GM18519 (cell line): ENCODE measurements around the gene TRPM3.
"Not testable (repeated sequence)": the region's sequence is repeated elsewhere in the genome, so short reads cannot be mapped to it uniquely, and the experiment has no call there.

Experiments used
- ATAC-seq: cut with Tn5 transposase; IDR thresholded peaks from one replicate; pipeline ENCODE4 v1.9.1; 2021; ENCODE audit warnings: mild to moderate bottlenecking, moderate library complexity; ENCODE audit not compliant: unreplicated experiment, low FRiP score

Gene TRPM3

DNA sequence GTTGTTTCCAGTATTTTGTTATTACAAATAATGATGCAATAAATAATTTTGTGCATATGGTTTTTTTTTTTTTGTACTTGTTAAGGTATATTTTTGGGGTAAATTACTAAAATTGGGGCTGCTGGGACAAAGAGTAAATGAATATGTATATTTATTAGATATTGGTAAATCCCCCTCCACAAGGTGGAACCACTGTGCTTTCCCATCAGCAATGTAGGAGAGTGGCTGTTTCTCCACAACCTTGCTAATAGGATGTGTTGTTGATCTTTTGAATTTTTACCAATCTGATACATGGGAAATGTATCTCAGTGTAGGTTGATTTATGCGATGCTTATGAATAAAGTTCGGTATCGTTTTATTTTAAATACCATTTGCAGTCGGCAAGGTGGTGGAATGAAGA lies 118.1 kb downstream of the TRPM3 start:
- no peak for ATAC-seq

DNA sequence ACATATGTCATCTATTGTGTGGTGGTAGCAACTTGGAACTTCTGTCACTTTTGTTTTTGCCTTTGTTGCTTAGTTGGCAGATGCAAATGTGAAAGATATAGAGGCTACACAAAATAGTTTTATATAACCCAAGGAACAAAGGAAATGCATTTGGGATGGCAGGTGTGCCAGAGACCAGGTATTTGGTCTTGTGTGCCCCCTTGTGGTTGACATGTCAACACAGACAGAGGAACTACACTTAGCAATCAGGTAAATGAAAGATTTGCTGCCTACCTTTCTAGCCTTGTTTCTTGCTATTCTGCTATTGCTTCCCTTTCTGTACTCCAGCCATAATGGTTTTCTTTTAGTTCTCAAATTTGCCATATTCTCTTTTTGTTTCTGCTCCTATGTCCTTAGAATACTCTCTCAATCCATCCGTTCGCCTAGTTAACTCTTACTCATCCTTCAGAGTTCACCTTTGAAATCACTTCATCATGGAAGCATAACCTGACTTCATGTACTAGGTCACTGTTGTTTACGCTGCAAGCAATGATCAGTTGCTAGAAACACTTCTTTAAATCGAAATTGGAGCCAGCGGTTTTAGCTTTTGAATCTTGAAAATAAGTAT lies 119.5 kb downstream of the TRPM3 start:
- ATAC-seq: no peak

DNA sequence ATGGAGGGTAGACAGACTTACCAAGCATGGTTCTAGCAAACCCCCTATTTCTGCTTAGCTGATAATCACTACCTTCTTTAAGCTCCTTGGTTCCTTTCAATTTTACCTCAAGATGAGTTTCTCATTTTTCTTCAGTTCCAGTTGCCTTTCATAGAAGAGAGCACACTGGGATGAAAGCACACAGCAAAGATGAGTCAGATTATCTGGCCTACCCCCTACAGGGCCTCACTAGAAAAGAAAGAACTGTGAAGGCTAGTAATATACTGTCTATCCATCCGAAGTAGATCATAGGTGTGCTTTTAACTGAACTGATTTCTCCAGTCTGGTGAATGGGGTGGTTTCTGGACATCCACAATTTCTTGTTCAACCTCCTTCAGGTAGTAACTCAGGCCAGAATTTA lies 122.5 kb downstream of the TRPM3 start:
- ATAC-seq: no peak

DNA sequence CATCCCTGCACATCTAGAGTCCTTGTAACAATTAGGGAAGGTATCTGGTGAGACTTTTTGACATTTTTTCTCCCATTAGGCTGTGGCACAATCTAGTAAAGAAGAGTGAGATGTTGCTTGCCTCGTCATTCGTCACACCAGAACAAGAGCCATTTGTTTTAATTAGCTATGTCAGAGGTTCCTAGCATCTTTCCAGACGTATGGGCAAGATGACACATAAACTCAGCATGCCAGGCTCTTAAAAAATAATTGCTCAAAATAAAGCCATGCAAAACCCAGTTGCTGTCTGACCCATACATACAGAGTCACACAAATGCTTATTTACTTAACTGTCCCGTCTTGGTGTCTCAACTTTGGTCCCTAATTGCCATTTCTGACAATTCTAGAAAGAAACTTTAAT lies 125.9 kb downstream of the TRPM3 start:
- ATAC-seq: no peak

DNA sequence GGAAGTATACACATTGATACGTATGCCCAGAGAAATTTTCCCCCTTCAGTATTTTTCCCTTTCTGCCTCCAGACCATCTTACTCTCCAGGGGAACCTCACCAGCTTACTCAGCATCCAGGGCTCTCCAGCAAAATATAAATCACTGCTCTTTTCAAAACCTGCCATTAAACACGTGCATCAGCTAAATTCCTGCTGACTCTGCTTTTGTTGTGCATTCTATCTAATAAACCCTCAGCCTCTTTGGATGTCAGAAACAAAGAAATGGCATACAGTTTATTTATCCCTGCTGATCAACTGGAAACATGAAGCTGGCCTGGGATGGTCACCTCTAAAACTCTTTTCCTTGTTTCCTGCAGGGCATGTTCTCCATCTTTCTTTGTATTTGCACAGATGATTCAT lies 126.8 kb downstream of the TRPM3 start:
- ATAC-seq: no peak

DNA sequence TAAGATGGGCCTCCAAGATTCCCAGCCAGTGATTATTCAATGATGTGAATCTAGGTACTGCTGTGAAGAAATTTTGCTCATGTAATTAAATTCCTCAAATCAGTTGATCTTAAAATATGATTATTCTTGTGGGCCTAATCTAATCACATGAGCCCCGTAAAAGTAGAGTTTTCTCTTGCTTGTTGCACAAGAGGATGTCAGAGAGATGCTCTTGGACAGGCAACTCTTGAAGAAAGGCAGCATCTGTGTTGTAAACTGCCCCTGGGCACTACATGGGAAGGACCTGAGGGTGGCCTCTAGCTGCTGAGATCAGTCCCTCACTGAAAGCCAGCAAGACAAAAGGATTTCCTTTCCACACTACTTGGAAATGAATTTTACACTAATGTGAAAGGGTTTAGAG lies 132.9 kb downstream of the TRPM3 start:
- ATAC-seq: no peak

DNA sequence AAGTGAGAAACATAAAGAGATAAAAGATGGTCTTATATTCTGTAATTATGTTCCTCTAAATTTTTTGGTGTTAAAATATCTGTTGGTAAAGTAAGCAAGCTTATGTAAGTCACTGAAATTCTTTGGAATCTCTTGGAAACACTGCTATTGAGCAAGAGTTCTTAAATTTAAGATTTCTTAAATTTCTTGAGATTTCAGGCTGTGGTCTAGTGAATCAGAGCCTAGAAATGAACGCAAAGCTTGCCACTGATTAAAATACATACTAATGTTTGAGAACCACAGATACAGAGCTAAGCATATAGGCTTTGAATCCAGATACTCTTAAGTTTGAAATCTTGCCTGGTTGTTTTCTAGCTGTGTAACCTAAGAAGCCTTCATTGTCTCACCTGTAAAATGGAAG lies 133.4 kb downstream of the TRPM3 start:
- no peak for ATAC-seq

DNA sequence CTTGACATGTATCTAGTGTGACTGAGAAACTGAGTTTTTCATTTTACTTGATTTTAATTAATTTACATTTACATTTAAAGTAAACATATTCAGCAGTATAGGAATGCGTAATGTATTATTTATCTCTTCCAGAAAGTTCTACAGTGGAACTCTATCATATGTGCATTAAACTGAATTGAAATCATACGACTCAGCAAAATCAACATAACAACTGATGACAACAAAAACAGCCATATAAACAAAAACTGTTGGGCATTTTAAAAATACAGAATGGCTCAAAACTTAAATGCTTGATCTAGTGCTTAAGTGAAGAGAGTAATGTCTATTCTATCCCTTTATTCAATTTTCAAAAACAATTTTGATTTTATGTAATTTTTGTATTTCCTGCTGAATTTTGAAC lies 134.4 kb downstream of the TRPM3 start:
- ATAC-seq: no peak

DNA sequence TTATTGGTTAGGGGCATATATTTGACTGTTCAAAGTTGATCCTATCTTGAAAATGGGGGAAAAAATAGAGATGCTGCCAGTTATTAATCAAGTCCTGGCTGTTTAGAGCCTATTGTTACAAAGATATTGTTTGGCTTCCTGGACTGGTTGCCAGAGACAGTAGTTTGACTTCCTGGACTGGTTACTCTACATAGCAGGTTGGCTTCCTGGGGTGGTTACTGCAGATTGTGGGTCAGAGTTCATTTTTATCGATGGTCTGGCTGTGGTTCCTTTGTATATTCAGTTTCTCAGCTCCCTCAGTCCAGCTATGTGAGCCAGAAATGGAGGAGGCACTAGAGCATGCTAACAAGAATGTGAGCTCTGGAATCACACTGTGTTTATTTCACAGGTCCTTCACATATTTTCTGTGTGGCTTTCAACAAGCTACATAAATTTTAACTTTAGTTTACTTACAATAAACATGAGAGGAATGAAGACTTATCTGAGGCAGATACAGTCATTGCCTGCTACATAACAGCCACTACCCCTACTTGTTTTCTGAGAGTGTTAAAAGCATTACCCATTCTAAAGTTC lies 137.6 kb downstream of the TRPM3 start:
- ATAC-seq: no peak

DNA sequence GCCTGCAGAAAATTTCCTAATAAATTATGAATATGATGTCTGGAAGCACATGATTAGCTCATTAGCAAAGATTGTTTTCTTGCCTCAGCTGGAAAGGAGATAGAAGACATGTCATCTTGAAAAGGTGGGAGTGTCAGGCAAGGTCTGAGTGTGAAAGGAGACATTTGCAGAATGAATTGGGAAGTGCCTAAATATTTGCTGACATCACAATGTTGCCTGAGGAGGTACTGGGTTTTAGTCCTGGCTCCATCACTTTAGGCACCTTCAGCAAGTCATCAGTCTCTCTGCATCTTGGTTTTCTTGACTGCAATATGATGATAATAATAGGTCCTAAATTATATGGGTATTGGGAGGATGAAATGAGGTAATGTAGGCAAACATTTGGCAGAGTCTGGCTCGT lies 140.1 kb downstream of the TRPM3 start:
- no peak for ATAC-seq

DNA sequence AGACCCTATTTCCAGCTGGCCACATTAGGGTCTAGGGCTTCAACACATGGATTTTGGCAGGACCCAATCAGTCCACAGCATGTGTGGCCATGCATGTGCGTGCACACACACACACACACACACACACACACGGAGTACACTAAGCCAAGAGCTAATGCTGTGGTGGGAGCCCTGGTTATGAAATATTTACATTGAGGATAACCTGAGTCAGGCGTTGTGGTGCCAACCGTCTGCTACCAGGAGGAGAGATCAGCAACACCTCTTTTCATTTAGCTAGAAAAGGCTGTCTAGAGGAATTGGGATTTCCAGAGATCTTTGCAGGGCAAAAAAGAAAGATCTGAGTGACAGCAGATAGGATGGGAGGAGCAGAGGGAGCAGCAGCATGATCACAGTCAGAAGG lies 141.5 kb downstream of the TRPM3 start:
- no peak for ATAC-seq

DNA sequence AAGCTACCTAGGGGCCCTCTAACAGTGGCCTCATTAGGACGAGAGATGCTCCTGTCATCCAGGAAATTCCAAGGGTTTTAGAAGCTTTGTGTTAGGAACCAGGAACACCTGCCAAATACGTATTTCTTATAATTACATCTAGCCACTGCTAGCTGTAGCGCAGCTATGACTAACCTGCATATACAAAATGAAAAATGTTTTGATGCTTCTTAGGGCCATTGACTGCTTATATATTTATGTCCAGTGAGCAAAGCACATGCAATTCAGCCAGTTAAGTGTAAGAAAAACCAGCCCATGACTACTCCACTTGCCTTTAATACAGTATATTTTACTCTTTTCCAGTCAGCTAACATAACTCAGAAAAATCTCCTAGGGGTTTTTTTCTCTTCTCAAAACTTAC lies 143.3 kb downstream of the TRPM3 start:
- ATAC-seq: no peak

DNA sequence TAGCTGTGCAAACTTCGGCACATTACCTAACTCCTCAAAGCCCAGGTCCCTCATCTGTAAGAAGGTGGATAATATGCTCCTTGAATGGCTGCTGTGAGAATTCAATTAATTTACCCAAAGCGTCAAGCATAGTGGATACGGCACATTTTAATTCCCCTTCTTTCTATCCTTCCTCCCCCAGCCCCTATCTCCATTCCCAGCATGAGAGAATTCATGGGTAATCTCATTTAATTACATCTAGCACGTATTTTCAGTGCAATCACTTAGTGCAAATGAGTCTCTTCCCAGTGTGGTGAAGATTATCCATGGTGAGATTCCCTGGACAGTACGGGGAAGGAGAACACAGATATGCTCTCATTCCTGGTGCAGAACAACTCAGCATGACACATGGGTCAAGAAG lies 145.6 kb downstream of the TRPM3 start:
- no peak for ATAC-seq

DNA sequence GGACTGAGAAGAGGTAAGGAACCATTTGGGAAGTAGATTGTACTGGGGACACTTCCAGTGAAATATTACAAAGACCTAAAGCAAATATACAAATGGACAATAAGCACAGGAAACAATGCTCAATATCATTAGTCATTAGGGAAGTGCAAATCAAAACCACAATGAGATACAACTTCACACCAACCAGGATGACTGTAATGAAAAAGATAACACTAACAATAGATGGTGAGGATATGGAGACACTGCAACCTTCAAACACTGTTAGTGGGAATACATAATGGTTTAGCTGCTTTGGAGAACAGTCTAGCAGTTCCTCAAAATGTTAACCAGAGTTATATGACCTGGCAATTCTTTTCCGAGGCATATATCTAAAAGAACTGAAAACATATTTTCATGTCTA lies 149.7 kb downstream of the TRPM3 start:
- no peak for ATAC-seq

DNA sequence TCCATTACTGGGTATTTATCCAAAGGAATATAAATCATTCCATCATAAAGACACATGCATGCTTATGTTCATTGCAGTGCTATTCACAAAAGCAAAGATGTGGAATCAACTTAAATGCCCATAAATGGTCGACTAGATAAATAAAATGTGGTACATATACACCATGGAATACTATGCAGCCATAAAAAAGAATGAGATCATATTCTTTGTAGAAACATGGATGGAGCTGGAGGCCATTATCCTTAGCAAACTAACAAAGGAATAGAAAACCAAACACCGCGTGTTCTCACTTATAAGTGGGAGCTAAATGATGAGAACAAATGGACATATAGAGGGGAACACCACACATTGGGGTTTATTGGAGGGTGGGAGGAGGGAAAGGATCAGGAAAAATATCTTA lies 155.0 kb downstream of the TRPM3 start:
- not testable (repeated sequence) for ATAC-seq

DNA sequence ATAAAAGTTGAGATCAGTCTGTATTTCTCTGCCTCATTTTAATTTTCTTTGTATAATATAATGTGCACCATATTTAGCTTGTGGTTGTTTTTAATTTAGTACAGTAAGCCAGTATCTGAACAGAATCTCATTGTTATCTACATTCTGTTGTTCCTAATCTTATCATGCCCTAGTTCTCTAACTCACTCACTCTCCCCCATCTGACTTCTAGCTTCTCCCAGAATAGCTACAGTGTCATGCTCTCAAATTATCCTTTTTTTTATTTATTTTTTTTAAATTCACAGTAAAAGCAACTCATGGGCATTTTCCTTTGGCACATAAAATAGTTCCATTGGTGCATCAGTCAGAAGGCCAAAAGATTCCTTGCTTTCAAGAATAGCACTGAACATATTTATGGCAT lies 156.6 kb downstream of the TRPM3 start:
- ATAC-seq: no peak

DNA sequence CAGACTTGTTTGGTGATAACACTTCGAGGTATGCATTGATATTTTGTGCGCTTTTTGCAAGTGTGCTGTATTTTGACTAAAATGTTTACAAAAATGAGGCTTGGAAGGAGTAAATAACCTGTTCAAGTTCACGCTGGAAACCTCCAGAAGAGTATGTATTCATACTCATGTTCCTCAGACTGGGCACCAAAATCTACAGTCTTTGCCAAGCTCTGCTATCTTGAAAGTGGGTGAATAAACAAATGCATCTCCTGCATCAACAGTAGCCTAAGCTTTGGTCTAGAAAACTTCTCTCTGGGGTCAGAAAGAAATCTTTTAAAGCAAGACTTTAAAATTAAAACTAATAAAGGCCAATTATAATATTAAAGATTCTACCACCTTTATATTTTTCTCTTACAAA lies 157.9 kb downstream of the TRPM3 start:
- no peak for ATAC-seq

DNA sequence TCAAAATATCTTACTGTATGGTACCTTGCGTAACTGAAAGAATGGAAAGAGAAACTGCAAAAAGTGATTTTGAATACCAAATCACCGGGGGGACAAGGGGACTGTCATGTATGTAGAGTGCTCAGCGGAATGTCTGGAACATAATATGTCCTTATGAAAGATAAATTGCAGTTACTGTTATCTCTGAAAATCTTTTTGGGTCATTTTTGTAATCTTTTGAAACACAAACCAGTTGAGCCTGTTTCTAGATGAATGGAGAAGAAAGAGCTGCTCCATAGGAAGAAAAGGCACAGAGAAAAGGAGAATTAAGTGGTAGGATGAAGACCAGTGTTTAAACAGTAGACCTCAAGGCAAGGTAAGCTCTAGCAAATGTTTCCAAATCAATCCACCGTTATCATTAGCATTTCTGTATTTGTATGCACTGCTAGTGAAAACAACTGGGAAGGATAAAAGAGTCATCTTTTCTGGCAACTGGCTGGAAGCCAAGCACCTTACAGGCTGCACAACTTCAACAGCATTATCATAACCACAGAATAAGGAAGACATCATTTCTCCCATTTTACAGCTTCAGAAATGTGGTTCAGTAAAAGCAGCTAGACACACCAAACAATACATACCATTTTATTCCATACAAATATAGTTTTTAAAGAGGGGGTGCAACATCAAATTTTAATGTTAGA lies 158.5 kb downstream of the TRPM3 start:
- ATAC-seq: no peak

DNA sequence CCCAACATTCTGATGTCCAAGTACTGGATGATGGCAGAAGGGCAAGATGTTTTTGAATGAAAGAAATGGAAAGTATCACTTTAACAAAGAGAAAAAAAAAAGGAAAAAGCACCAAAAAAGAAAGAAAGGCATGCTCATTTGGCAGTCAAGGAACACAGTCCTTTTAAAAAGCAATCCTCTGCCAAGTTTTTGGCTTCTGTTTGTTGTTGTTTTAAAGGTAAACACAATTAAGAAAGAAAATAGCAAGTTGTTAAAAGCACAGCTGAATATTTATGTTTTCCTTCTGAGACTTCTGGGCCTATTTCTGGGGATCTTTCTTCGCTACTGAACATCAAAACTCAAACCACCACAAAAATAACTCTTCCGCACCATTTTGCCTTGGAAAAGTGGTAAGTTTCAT lies 162.1 kb downstream of the TRPM3 start:
- no peak for ATAC-seq

DNA sequence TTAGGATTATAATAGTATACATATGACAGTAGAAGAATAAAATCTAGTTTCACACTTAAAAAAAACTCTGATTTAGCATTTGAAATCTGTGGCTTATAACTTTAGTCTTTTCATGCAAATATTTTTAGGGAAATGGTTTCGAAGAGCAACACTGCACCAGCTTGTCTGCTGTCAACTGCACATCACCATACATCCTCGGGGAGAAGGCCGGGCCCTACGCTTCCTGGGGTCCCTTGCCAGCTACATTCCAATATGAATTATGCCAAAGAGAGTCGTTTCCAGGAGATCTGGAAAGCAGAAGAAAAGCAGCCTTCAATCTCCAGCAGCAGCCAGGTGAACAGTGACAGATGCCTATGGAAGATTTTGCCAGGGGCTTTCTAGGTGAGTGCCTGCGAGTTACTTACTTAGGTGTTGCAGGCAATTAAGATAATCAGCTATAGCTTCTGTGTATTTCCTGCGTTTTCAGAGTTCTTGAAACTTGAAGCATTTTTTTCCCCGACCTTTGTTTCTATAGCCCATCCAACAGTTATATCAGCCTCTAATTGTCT lies 166.8 kb downstream of the TRPM3 start:
- ATAC-seq: no peak

DNA sequence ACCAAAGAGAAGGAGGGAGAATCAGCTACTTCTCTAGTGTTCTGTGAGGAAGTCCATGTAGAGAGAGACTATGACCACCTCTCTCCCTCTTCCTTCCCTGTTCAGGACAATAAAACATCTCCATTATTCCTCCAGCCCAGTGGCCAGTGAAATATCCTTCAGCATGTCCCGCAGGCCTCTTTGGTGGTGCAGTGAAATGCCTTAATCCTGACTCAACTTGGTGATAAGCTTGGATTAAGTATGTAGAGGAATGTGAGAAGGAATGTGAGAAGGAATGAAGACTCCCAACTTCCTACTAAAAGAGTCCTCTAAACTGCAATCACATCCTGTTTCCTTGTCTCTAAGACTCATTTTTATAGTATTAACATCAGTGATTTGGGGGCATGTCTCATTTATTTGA lies 167.3 kb downstream of the TRPM3 start:
- no peak for ATAC-seq
